Medulla oblongata (tissue), 1 donor: Measurements from ENCODE around the gene BECN2.
"Not testable (repeated sequence)": the region's sequence is repeated elsewhere in the genome, so short reads cannot be mapped to it uniquely, and the experiment has no call there.

Experiments
- DNase-seq: peaks from one replicate; pipeline ENCODE4 v3.0.0-alpha.2; 2015; ENCODE audit errors: extremely low spot score

Gene BECN2

DNA sequence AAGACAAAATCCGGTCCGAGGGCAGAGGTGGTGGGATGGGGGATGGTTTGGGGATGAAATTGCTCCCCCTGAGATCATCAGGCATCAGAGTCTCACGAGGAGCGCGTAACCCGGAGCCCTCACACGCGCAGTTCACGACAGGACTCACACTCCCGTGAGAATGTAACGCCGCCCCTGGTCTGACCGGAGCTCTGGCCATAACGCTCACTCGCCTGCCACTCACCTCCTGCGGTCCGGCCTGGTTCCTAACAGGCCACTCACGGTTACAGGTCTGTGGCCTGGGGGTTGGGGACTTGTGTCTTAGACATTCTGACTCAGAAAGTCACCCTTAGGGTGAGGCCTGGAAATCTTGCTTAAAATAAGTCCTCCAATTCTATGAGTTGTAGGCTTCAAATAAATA is 21.5 kb downstream of the BECN2 start:
- DNase-seq, result no peak

DNA sequence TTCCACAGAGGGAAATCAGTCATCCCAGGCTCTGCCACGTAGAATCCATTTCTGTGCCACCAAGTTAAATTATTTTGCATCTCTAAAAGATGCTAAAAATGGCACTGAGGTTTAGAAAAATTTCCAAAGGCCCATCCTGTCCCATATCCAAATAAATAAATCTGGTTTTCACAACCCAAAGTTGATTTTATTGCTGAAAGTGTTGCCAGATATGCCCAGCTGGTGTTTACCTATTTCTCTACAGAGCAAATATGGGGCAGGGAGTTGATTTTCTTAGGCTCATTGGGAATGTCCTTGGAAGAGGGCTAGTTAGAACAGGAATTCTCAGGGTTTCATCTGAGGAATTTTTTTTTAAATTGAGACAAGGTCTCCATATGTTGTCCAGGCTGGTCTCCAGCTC is 22.4 kb downstream of the BECN2 start:
- no peak for DNase-seq

DNA sequence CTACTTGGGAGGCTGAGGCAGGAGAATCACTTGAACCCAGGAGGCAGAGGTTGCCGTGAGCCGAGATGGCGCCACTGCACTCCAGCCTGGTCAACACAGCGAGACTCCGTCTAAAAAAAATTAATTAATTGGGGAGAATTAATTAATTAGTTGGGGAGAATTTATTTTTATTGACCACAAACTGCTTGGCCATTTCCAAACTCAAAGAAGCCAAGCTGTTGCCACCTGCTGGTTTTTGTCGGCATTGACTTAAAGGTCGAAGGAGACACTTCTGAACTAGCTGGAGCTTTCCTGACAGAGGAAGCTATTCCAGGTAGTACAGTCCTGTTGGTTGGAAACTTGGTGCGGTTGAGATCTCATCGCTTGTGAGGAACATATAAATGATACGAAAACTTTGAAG is 28.2 kb downstream of the BECN2 start:
- peak; percentile 41 for DNase-seq

DNA sequence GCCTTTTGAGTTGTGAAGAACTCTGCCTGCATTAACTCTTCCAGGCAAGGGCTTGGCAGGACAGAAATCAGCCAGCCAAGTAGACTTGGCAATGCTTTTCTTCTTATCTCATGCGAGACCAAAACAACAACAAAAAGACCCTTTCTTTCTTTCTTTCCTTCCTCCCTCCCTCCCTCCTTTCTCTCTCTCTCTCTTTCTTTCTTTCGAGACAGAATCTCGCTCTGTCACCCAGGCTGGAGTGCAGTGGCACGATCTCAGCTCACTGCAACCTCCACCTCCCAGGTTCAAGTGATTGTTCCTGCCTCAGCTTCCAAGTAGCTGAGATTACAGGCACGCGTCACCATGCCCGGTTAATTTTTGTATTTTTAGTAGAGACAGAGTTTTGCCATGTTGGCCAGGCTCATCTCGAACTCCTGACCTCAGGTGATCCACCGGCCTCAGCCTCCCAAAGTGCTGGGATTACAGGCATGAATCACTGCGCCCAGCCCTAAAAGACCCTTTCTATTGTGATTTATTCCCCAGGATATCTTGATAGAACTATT is 30.9 kb downstream of the BECN2 start:
- DNase-seq, result not testable (repeated sequence)

DNA sequence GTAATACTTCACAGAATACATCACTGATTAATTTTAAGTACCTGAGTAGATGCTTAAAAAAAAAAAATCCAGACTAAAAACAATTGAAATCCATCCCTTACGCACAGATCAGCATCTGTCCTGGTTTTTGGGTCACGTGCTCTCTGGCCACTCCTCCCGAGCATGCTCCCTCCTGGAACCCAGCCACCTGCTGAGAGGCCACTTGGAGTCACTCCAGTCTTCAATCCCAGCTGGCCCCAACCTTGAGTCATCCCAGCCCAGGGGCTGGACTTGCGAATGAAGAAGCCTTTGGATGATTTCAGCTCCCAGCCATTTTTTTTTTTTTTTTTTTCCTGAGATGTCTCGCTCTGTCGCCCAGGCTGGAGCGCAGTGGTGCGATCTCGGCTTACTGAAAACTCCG is 32.5 kb downstream of the BECN2 start:
- DNase-seq, result peak; percentile 42

DNA sequence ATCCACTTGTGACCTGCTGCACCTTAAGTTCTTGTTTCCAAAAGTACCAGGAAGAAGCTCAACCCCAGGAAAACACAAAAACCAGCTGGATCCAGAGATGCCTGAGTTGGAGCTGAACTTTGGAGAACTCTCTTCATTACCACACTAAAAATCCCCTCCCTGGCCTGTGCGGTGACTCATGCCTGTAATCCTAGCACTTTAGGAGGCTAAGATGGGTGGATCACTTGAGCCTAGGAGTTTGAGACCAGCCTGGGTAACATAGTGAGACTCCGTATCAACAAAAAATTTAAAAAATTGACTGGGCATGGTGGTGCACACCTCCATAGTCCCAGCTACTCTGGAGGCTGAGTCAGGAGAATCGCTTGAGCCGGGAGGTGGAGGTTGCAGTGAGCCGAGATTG is 35.2 kb downstream of the BECN2 start:
- DNase-seq, result no peak

DNA sequence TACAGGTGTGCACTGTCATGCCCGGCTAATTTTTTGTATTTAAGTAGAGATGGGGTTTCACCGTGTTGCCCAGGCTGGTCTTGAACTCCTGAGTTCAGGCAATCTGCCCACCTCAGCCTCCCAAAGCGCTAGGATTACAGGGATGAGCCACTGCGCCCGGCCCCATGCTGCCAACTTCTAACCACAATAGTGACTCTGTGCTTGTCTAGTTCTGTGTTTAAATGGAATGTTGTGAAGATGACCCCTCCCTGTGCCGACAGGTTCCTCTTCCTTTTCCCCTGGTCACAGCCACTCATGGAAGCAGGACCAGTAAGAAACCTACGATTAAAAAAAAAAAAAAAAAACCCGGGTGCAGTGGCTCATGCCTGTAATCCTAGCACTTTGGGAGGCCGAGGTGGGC is 36.6 kb downstream of the BECN2 start:
- DNase-seq, result no peak

DNA sequence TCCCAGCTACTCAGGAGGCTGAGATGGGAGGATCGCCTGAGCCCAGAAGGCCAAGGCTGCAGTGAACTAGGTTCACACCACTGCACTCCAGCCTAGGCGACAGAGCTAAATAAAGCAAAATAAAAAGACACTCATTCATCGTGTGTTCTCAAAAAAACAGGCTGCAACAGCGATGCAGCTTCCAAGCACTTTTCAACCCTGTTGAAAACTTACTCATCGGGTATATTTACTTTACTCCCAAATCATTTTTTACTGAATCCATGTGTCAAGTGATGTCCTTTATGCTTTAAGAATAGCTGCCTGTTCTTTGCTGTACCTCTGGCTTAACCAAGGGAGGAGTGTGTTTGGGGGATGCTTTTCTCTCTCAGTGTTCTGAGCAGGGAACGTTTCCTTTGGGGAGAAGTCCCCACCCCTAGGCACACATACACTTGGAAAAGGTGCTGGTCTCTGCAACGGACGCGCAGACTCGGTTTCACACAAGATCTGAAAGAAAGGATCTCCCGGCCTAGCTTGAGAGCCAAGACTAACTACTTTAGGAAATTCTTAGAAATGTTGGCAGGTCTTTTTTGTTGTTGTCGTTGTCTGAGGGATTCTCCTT is 39.9 kb downstream of the BECN2 start:
- DNase-seq, result no peak

DNA sequence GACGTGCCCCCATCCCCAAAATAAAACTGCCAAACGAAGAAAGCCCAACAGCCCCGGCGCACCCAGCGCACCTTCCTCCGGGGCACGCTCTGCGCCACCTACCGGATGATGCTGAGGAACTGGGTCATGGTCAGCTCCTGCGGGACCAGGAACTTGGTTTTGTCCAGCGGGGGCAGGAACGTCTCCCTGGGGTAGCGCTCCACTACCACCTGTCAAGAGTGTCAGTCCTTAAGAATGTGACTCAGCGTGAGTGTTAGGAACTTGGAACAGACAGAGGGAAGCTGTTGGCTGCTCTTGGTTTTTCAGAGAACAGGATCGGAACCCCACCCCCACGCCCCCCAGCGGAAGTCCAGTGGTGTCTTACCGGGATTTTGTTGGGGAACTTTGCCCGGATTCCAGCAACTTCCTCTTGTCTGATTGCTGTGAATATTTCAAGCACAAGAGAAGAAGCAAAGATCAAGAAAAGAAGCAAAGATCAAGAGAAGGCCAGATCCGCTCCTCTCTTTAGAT is 40.9 kb downstream of the BECN2 start:
- peak; percentile 56 for DNase-seq

DNA sequence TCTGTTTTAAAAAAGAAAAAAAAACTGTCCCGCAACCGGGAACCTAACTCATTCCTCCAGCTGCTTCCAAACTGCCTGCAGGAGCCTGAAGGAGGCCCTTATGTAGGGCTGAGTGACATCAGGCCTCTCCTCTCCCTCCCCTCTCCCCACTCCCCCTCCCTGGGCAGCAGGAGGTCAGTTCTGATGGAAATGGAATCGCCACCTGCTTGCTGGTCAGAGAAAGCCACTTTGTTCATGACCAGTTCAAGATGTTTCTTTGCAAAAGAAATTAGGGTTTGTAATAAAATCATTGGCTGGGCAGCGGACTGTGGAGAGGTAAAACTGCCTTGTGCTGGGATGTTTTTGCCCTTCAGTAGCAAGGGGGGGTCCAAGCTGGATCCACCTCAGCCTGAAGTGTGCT is 41.5 kb downstream of the BECN2 start, which contains the start of gene MAP1LC3C:
Gene MAP1LC3C, minus strand, starts transcription at position 73 of the 400 bp plus-strand sequence. CDS start 90 bp downstream, outside the sequence.
- no peak for DNase-seq

DNA sequence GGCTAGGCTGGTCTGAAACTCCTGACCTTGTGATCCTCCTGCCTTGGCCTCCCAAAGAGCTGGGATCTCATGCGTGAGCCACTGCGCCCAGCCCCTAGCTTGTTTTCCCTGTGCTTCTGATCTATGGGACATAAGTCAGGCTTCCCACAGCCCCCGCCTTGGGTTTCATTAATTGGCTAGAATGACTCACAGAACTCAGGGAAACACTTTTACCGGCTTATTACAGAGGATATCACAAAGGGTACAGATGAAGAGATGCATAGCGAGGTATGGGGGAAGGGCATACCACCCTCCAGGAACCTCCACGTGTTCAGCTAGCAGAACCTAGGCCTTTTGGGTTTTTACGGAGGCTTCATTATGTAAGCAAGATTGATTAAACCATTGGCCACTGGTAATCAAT is 42.9 kb downstream of the BECN2 start:
- DNase-seq, result no peak

DNA sequence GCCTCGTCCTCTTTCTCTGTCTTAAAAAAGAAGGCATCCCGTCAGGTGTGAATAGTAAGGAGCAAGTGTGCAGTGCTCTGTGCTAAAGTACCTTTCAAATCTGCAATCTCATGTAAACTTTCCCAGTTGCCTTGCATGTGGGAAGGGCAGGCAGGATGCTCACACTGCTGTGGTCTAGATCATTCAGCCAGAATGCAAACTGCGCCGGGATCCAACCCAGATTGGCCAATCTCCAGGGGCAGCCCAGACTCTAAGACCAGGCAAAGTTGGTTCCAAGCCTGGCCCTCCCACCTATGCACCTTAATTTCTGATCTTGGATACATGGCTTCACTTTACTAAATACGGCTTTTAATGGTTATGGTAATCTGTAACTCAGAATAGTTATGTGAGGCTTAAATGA is 44.5 kb downstream of the BECN2 start:
- DNase-seq, result no peak

DNA sequence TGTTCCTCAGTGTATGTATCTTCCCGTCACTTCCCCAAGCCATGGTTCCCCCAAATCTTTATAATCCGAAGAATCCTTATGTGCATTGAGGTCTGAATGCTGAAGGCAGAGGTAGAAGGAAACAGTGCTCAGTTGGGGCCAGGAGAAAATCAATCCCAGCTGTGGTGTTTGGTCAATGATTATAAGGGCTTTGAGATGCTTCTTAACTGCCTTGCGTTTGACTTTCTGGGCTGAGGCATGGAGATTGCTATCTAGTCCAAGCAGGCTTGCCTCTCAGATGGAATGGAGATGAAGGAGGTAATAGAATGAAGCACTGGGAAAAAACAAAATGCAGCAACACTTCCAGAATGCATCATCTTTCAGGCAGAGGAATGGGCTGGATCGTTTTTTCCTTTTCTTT is 44.9 kb downstream of the BECN2 start:
- DNase-seq, result no peak

DNA sequence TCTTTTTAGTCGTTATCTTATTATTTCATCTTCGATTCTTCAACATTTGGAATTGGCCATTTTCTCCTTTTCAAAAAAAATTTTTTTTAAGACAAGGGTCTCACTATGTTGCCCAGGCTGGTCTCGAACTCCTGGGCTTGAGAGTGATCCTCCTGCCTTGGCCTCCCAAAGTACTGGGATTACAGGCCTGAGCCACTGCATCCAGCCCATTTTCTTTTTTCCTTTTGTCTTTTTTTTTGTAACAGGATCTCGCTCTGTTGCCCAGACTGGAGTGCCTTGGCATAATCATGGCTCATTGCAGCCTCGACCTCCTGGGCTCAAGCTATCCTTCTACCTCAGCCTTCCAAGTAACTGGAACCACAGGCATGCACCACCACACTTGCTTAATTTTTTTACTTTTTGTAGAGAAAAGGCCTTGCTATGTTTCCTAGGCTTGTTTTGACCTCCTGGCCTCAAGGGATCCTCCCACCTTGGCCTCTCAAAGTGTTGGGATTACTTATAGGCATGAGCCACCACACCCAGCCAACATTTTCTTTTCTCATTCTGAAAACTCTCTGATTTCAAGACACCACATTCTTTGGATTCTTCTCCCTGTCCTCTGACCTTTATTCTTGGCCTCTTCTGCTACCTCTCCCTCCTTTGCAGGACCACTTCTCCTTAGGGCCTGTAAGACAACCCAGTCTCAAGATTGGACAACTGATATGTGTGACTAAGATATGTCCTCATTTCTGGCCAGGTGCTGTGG is 47.4 kb downstream of the BECN2 start:
- DNase-seq, result no peak

DNA sequence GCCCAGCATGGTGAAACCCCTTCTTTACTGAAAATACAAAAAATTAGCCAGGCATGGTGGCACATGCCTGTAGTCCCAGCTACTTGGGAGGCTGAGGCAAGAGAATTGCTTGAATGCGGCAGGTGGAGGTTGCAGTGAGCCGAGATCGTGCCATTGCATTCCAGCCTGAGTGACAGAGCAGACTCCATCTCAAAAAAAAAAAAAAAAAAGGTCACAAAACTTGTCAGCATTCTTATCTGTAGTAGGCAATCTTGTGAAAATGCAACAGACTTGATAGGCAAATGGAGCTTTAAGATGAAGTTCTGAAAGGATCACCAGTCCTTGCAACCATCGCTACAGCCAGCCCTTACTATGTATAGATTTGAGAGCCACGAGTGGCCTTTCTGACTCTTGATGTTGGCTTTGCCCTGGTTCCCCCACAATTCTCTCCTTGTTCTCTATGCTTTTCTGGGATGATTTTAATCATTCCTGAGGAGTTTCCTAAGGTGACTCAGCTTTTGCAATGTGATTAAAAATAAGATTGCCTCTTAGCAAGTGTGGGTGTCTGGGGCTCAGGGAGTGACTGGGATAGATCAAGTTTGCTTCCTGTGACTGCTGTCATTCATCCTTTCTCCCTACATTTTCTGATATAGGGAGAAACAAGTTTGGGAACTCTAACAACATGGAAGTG is 48.4 kb downstream of the BECN2 start:
- DNase-seq, result no peak

DNA sequence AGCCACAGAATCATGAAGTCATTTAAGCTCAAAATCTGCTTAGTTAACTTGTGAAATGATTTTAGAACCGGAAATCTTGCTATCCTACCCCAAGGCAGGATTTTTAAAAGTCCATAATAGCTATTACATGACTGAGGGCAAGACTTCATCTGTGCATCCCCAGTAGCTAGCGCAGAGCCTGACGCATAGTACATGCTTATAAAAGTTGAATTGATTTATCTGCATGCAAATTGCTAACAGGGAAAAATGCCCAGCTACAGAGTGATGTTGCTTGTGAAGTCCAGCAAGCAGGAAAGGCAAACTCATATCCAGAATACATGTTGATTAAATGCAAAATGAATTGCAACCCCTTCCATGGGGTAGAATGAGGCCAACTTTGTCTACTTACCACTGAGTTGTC is 49.4 kb downstream of the BECN2 start:
- DNase-seq, result no peak
